Right atrium auricular region (tissue), 2 donors: ENCODE data around the gene GLCE. TPM values are rescaled to one million over a fixed set of nuclear protein-coding genes. Genes with fewer than 3 reads are reported as not detected.

Experiments
- DNase-seq: peaks from one replicate; pipeline ENCODE4 v3.0.0-alpha.2; 2019; ENCODE audit warnings: low spot score
- H3K27ac ChIP-seq, 2 donors: fragments of 200-600 bp; sonication (generic); 1 replicate in 1 of 2; 2 replicates in 1 of 2; pipeline ENCODE4 v1.5.1; 2016 to 2019
- H3K27me3 ChIP-seq, 2 donors: fragments of 200-600 bp; sonication (generic); one replicate each; pipeline versions ENCODE4 v1.5.1 to v1.6.0; 2017 to 2019
- H3K36me3 ChIP-seq: fragments of 200-600 bp; sonication (generic); one replicate; pipeline ENCODE4 v1.5.1; 2016
- H3K4me1 ChIP-seq, 2 donors: fragments of 200-600 bp; sonication (generic); one replicate each; pipeline versions ENCODE4 v1.5.1 to v1.6.0; 2017 to 2019
- H3K4me3 ChIP-seq, 2 donors: fragments of 200-600 bp; sonication (generic); 1 replicate in 1 of 2; 2 replicates in 1 of 2; pipeline ENCODE4 v1.5.1; 2017 to 2019; ENCODE audit warnings: mild to moderate bottlenecking in 1 of 2, moderate library complexity in 1 of 2
- H3K9me3 ChIP-seq, 2 donors: fragments of 200-600 bp; sonication (generic); one replicate each; pipeline ENCODE4 v1.5.1; 2019
- CTCF ChIP-seq, 2 donors: fragments of 200-600 bp; sonication (generic); IDR thresholded peaks; one replicate each; pipeline ENCODE4 v1.5.1; 2019; ENCODE audit warnings: antibody characterized with exemption in 2 of 2
- total RNA-seq, 2 donors: library from RNA; depleted of rRNA; stranded (reverse); fragments of >200 nt; gene quantifications; one replicate each; pipeline ENCODE4 v1.1.0, GENCODE V29; 2016

The GLCE gene
- total RNA-seq, 2 donors from 2014 or later, result 7.0 to 9.6 TPM

- Histone ChIP-seq H3K36me3 (no peaks in the 10 kb centered on the region), H3K27ac (no peak overlapping the region), H3K9me3 (no peaks in the 10 kb centered on the region), H3K4me1 (peaks cover 0 to 10% of the 10 kb centered on the region in 2 donors), H3K4me3 (no peak overlapping the region), H3K27me3 (no peaks in the 10 kb centered on the region)
- TF ChIP-seq CTCF (IDR thresholded peaks at IDR 0.05), result no peak
- no peak for DNase-seq
Observed at GRCh38 chr15:69125236-69125635, 35.2 kb upstream of the GLCE start.

- no peak for TF ChIP-seq CTCF (IDR thresholded peaks at IDR 0.05)
- Histone ChIP-seq H3K27ac (no peak overlapping the region), H3K36me3 (no peaks in the 10 kb centered on the region), H3K27me3 (no peaks in the 10 kb centered on the region), H3K4me3 (no peak overlapping the region), H3K9me3 (no peaks in the 10 kb centered on the region), H3K4me1 (peaks cover 0 to 10% of the 10 kb centered on the region in 2 donors)
- no peak for DNase-seq
Observed at GRCh38 chr15:69126054-69126469, 34.4 kb upstream of the GLCE start.

GRCh38 chr15:69127306-69127705, 33.1 kb upstream of the GLCE start:
- Histone ChIP-seq H3K9me3 (no peaks in the 10 kb centered on the region), H3K4me1 (peaks cover 0 to 10% of the 10 kb centered on the region in 2 donors), H3K36me3 (no peaks in the 10 kb centered on the region), H3K27ac (no peak overlapping the region), H3K27me3 (no peaks in the 10 kb centered on the region), H3K4me3 (no peak overlapping the region)
- no peak for DNase-seq
- no peak for TF ChIP-seq CTCF (IDR thresholded peaks at IDR 0.05)

- no peak for TF ChIP-seq CTCF (IDR thresholded peaks at IDR 0.05)
- DNase-seq, result peak; percentile 73
- Histone ChIP-seq H3K4me3 (no peak overlapping the region), H3K9me3 (no peaks in the 10 kb centered on the region), H3K36me3 (no peaks in the 10 kb centered on the region), H3K4me1 (peaks cover 0 to 10% of the 10 kb centered on the region in 2 donors), H3K27ac (no peak overlapping the region), H3K27me3 (no peaks in the 10 kb centered on the region)
Observed at GRCh38 chr15:69128667-69129311, 31.6 kb upstream of the GLCE start.

GRCh38 chr15:69131362-69132220, 28.8 kb upstream of the GLCE start:
- no peaks in the 10 kb centered on the region for H3K27me3 ChIP-seq
- no peak for DNase-seq
- peaks cover 0 to 10% of the 10 kb centered on the region in 2 donors for H3K4me1 ChIP-seq
- H3K4me3 ChIP-seq, result no peak overlapping the region
- H3K9me3 ChIP-seq, result no peaks in the 10 kb centered on the region
- no peak overlapping the region for H3K27ac ChIP-seq
- H3K36me3 ChIP-seq, result no peaks in the 10 kb centered on the region
- no peak for TF ChIP-seq CTCF (IDR thresholded peaks at IDR 0.05)
